SIG-M5 treated with dmso at 0.1 percent for 504 hours (cell line): ENCODE results near the gene GPN1.
"Not testable (repeated sequence)": the region's sequence is repeated elsewhere in the genome, so short reads cannot be mapped to it uniquely, and the experiment has no call there.

Experiments
- DNase-seq: peaks from one replicate; lab custom pipeline; 2025; ENCODE audit not compliant: unreplicated experiment; lab: John Stamatoyannopoulos, UW

GPN1 gene

DNA sequence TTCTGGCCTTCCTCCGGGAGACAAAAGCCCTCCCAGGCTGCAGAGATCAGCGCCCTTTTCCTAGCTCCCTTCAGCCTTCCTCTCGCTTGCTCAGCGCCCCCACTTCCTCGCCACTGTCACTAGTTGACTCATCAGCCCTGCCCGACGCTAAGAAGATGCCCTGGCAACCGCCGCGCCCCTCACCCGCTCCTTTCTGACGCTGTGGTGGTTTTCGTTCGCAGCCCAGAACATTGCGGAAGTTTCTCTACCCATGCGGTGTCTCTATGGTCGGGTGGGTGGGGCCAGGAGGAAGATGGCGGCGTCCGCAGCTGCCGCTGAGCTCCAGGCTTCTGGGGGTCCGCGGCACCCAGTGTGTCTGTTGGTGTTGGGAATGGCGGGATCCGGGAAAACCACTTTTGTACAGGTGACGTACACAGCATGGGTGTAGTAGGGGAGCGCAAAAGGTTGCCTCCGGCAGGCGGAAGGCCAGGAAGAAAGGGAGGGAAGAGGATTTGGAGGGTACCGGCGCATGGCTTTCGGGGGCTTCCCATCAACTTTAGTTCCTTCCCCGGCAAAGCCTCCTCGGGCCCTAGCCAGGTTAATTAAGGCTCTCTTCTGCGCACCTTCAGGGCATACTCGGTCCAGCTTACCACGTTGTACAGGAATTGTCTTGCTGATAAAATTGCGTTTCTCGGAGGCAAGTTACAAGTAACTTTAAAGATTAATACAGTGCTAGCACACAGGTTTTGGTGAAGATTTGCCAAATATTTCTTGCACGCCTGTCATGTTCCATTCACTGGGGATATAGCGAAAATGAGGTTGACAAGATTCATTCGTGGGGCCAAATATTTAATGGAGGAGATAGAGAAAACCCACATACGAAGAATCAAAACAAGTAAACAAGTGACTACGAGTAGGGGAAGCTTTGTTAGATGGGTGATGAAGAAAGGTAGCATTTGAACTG, at the start of gene GPN1, which contains the start of gene CCDC121:
GPN1 (plus strand) TSS at position 284 of the 943 bp plus-strand sequence; CDS start at position 293, 9 bp downstream.
CCDC121 (minus strand) TSS at position 246 of the 943 bp plus-strand sequence. CDS start 1,213 bp downstream, outside the sequence.
- peak; percentile 99 for DNase-seq

DNA sequence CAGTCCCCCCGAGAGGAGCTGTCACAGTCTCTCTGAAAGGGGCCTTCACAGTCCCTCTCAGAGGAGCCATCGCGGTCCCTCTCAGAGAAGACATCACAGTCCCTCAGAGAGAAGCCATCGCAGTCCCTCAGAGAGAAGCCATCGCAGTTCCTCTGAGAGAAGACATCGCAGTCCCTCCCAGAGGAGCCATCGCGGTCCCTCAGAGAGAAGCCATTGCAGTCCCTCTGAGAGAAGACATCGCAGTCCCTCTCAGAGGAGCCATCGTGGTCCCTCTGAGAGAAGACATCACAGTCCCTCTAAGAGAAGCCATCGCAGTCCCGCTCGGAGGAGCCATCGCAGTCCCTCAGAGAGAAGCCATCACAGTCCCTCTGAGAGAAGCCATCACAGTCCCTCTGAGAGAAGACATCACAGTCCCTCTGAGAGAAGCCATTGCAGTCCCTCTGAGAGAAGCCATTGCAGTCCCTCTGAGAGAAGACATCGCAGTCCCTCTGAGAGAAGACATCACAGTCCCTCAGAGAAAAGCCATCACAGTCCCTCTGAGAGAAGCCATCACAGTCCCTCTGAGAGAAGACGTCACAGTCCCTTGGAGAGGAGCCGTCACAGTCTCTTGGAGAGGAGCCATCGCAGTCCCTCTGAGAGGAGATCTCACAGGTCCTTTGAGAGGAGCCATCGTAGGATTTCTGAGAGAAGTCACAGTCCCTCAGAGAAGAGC, 47.3 kb upstream of the GPN1 start:
- DNase-seq, result no peak

DNA sequence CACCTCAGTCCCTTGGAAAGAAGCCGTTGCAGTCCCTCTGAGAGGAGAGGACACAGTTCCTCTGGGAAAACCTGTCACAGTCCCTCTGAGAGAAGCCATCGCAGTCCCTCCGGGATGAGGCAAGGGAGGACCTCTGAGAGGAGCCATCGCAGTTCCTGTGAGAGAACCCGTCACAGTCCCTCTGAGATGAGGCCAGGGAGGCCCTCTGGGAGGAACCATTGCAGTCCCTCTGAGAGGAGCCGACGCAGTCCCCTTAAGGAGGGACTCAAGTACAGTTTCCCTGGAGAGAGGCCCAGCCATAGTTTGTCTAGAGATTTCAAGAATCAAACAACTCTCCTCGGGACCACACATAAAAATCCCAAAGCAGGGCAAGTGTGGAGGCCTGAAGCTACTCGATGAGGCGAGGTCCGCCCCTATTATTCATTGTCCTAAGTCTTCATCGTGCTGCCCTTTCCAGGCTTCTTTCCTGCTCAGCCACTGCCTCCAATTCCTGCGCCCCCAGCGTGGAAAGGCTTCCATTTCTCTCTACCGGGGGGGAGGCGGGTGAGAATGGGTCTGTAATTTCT, 46.6 kb upstream of the GPN1 start:
- no peak for DNase-seq

DNA sequence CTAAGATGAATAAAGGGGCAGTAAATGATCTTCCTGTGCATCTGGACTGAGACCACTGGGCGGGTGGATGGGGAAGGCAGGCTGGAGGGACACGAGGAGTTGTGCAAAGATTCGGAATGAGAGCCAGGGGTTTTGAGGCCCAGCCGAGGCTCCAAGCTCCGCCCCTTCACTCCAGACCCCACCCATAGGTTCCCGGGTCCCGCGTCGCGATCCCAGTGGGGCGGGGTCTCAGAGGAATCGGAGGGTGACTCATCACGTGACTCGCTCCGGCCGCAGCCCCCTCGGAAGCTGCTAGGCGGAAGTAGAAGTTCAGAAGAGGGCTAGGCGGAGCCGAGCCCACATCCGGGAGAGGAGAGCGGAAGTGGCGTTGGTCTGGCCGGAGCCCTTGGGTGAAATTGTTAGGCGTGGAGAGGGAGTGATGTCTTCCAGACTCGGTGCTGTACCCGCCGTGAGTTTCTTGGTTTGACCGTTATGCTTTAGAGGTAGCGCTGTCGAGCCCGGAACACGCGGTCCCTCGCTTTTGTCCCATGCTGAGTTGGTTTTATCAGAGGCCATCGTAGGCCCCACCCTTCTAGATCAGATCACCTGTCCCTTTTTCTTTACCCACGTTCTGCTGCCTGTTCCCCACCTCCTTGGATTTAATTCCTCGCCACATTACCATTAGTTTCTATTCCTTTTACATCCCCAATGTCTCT, 46.0 kb upstream of the GPN1 start, which contains the start of gene ZNF512:
ZNF512 (plus strand) TSS at position 348 of the 695 bp plus-strand sequence; CDS start at position 419, 71 bp downstream.
- DNase-seq, result peak; percentile 97

DNA sequence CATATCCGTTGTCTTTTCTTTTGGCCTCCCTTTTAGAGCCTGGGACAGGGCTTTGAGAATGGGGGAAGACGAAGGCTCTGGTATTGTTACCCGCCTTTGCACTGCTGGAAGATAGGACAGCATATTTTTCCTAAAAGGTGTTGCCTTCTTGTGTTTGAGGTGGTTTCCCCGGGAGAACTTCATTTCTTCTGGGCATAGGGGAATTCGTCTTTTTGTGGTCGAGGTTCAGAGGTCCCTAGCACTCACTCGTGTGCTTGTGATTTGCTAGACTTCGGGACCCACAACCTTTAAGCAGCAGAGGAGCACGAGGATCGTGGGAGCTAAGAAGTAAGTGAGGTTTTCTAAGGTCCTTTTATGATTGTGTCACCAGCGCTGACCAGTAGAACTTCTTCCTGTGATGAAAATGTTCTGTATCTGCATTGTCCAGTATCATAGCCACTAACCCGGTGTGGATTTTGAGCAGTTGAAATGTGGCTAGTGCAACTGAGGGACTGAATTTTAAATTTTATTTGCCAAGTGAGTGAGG, 45.4 kb upstream of the GPN1 start:
- no peak for DNase-seq

DNA sequence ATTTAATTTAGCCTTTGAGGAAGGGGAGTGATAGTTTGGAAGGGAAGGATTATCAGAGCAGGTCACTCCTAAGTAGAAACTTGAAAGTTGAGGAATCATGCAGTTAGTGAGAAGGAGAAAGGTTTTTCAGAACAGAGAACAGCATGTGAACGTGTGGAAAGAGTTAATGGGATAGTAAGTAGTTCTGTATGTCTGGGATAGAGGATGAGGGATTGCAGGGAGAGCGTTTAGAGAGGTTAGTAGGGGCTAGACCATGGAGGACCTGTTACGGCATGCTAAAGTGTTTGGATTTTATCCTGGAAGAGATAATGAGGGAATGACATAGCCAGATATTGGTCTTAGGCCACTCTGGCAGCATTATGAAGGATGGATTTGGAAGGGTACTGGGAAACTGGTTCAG, 44.3 kb upstream of the GPN1 start:
- no peak for DNase-seq

DNA sequence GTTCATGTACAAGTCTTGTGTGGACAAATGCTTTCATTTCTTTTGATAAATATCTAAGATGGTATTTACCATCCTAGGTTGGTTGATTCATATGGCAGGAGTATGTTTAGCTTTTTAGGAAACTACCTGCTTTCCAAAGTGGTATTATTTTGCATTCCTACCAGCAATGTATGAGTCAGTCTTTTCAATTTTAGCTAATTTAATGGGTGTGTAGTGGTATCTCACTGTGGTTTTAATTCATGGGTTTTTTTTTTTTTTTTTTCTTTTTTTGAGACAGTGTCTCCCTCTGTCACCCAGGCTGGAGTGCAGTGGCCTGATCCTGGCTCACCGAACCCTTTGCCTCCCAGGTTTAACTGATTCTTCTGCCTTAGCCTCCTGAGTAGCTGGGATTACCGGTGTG, 41.8 kb upstream of the GPN1 start:
- no peak for DNase-seq

DNA sequence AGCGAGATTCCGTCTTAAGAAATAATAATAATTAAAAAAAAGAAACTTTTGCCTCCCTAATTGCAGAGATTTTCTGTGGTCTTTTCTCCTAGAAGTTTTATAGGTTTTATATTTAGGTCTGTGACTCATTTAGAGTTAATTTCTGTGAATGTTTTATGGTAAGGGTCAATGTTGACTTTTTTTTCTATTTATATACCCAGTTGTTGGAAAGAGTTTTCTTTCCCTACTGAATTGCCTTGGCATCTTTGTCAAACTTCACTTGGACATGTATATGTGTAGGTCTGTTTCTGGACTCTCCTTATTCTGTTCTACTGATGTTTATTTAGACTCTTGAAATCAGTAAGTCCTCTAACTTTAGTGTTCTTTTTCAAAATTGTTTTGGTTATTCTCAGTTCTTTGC, 40.5 kb upstream of the GPN1 start:
- no peak for DNase-seq

DNA sequence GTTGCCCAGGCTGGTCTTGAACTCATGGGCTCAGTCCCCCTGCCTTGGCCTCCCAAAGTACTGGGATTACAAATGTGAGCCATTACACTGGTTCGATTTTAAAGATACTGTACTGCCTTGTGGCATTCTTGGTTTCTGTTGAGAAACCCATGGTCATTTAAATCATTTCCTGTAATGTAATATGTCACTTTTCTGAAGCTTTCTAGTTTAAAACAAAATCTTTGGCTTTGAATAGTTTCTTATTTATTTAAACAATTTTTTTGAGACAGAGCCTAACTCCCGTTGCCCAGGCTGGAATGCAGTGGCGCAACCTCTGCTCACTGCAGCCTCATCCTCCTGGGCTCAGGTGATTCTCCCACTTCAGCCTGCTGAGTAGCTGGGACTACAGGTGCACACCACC, 37.1 kb upstream of the GPN1 start:
- DNase-seq, result no peak

DNA sequence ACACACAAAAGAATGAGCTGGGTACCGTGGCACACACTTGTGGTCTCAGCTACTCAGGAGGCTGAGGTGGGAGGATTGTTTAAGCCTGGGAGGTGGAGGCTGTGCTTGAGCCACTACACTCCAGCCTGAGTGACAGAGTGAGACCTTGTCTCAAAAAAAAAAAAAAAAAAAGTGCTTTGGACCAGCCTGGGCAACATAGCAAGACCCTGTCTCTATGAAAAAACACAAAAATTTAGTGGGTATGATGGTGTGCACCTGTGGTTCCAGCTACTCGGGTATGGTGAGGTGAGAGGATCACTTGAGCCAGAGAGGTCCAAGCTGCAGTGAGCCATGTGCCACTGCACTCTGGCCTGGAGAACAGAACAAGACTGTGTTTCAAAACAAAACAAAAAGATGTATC, 35.6 kb upstream of the GPN1 start:
- no peak for DNase-seq

DNA sequence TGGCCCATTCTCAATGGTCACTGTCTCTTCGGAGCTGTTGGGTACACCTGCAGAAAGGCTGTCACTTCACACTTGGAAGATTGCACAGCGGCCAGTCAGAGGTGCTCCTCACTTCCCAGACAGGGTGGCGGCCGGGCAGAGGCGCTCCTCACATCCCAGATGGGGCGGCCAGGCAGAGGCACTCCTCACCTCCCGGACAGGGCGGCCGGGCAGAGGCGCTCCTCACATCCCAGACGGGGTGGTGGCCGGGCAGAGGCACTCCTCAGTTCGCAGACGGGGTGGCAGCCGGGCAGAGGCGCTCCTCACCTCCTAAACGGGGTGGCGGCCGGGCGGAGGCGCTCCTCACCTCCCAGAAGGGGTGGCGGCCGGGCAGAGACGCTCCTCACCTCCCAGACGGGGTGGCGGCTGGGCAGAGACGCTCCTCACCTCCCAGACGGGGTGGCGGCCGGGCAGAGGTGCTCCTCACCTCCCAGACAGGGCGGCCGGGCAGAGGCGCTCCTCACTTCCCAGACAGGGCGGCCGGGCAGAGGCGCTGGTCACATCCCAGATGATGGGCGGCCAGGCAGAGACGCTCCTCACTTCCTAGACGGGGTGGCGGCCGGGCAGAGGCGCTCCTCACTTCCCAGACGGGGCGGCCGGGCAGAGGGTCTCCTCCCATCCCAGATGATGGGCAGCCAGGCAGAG, 34.7 kb upstream of the GPN1 start:
- DNase-seq, result not testable (repeated sequence)

DNA sequence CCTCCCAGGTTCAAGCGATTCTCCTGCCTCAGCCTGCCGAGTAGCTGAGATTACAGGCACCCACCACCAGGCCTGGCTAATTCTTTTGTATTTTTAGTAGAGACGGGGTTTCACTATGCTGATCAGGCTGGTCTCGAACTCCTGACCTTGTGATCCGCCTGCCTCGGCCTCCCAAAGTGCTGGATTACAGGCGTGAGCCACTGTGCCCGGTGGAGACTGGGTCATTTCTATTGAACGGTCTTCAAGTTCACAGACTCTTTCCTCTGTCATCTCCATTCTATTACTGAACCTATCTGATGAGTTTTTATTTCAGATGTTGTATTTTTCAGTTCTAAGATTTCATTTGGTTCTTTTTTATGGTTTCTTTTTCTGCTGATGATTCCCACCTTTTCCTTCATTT, 33.4 kb upstream of the GPN1 start:
- DNase-seq, result not testable (repeated sequence)

DNA sequence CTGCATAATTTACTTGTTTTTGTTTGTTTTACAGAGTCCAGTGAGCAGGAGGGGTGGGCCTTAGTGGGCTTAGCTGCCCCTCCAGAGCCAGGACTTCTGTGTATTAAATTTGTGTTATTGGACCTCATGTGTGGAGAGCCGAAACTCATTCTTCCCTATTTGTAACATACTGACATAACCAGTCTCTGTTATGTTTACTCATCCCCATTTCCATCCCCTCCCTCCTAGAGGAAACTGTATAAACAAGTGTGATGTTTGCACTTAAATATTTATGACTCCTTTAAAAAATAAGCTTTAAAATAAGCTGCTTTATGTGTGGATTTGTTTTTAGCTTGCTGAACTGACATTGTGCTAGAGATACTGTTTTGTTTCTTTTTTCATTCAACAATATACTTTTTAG, 32.2 kb upstream of the GPN1 start:
- no peak for DNase-seq

DNA sequence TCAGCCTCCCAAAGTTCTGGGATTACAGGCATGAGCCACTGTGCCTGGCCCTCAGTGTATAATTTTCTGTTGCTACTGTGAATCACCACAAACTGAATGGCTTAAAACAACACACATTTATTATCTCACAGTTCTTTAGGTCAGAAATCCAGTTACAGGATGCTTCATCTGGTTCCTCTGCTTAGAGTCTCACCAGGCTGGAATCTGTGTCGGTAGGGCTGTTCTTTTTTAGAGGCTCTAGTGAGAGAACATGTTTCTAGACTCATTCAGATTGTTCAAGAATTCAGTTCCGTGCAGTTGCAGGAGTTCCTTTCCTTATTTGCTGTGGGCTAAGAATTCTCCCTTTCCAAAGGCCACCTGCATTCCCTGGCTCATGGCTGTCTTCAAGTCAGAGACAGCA, 22.2 kb upstream of the GPN1 start:
- no peak for DNase-seq

DNA sequence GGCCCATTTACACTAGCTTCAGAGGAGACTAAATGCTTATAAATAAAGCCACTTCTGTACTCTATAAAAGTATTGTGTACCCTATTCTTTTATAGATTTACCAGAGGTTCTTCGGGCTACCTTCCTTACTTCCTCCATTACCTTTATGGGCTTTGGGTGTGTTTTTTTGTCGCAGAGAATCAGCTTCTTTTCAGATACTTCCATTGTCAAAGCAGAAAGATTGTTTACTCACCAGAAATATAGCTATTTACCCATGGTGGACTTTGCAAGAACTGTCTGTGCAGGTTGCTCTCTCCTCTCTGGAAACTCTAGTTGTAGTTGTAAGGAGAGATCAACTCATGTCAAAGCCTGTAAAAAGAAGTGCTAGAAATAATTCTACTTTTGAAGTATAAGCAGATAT, 14.9 kb upstream of the GPN1 start:
- no peak for DNase-seq

DNA sequence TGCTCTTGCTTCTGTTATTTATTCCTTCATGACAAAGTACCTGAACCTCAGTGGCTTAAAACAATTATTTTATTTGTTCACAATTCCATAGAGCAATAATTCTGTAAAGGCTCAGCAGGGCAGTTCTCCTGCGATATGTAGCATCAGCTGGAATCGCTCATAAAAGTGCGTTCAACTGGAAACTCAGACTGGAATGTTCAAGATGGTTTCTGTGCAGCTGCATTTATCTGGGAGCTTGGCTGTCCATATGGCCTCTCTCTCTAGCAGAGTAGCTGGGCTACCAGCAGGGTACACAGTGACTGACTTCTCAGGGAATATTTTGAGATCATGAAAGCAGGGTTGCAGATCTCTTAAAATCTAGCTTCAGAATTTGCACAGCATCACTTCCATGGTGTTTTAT, 13.5 kb upstream of the GPN1 start:
- DNase-seq, result no peak

DNA sequence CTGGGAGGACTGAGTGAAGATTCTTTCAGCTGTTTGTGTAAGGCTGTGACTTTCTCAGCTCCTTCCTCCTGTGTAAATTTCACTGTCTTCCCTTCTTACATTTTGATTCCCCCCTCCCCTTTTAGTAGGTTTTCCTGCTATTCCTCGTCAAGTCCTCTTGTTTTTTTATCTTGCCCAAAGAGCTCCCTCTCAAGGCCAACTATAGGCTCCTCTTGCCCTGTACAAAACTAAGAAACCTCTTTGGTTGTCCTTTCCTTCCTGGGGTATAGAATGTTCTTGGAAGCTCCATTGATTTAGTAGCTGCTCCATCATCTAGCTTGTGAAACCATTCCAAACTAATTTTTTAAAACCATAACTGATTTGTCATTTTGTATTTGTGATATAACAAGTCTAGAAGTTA, 7.3 kb upstream of the GPN1 start:
- no peak for DNase-seq

DNA sequence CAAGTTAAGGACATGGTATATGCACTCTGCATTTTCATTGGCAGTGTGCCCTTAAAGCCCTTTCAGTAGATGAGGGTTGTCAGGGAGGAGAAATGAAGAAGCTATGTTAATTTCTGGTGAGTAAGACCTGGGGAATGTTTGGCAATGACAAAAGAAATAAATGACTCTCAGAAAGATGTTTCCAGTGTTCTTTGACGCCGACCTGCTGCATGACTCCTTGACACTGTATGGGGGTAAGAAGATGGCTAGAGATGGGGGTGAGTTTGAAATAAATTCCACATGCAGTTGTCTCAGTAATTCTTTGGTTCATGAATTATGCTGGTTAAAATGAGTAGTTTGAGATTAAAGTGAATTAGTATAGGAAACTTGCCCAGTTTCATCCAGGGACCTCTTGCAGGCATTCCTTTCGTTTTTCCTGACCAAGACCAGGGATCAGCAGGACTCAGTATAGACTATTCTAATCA, 5.9 kb upstream of the GPN1 start:
- DNase-seq, result no peak

DNA sequence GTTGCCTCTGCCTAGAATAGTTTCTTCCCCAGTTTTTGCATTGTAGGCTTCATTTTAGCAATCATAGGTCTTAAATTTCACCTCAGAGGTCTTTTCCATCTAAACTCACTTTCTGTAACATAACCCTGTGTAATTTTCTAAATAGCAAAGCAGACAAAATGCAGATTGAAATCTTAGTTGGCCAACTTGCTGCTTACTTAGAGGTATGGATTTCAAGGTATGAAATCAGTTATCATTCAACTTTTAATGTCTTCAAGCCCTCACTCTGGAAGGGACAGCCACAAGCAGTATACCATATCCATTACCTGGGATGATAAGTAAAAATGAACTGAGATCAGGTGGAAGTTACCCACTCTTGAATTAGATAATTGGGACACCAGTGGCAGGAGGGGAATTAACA, 3.9 kb upstream of the GPN1 start:
- no peak for DNase-seq

DNA sequence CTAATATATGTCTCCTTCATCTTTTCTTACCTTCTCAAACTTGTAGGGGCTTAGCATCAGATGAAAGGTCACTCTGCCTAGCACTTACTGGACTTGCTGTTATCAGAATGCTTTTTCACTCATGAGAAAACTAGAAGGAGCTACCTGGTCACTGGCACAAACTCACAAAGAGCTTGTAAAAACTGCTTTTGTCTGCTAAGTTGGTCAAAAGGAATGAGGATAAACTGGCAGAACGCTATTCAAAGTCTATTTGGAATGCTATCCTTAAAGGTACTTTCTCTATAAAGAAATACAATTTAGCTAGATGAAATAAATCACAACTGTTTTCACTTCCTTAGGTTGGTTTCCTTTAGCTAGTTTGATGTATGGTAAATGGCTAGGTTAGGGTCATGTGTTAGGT, 2.5 kb upstream of the GPN1 start:
- not testable (repeated sequence) for DNase-seq
